Measurements from ENCODE around the gene CCDC70. TPM values are rescaled to one million over a fixed set of nuclear protein-coding genes. Genes with fewer than 3 reads are reported as not detected.

CCDC70 gene
- total and polyA plus RNA-seq, 2 of the 8 experiments (the other 6 are each of a cell fraction or from before 2014, with no cell fraction given): not detected

GRCh38 chr13:51869916-51870315, 8.1 kb downstream of the CCDC70 start:
- POLR2A ChIA-PET (ENCODE audit: partially characterized antibody): interaction anchor here (0.6 kb wide), 1 partner anchor 485 kb away, joined by 3 read pairs; no protein-coding TSS in a partner anchor
- Histone ChIP-seq H3K79me1 (ENCODE audit: low read depth, low read length) (no peaks in the 10 kb centered on the region), H2BK20ac (ENCODE audit: low read length) (no peak overlapping the region), H2BK120ac (replicated peaks; ENCODE audit: low read depth, low read length) (no peak overlapping the region), H2AFZ (ENCODE audit: low read length) (no peak overlapping the region), H3K27me3 (replicated peaks in 1 of 4; ENCODE audit: control insufficient read depth in 3 of 4, extremely low read depth in 1 of 4, insufficient read depth in 3 of 4, low read length in 3 of 4) (peaks cover 0 to 1% (median 0%) of the 10 kb centered on the region in 4 experiments; a peak in 1 of 7 replicates), H3K4me2 (ENCODE audit: insufficient read depth in 1 of 2, low read depth in 2 of 2, low read length in 2 of 2) (no peak overlapping the region), H3K79me2 (ENCODE audit: control insufficient read depth in 1 of 2, insufficient read depth in 2 of 2, low read length in 2 of 2) (no peaks in the 10 kb centered on the region), H2BK5ac (ENCODE audit: low read depth, low read length) (no peak overlapping the region), H3K9me3 (ENCODE audit: insufficient read depth in 2 of 2, low read depth in 1 of 2, low read length in 1 of 2) (no peaks in the 10 kb centered on the region), H3K14ac (ENCODE audit: insufficient read length) (no peak overlapping the region), H4K8ac (ENCODE audit: extremely low read depth, insufficient read depth, low read length) (no peak overlapping the region), H3K36me3 (ENCODE audit: control insufficient read depth in 2 of 4, insufficient read depth in 4 of 4, low read length in 3 of 4) (no peaks in the 10 kb centered on the region), H3K18ac (ENCODE audit: extremely low read depth, low read length) (no peak overlapping the region), H4K20me1 (replicated peaks in 1 of 2; ENCODE audit: control insufficient read depth in 1 of 2, insufficient read depth in 2 of 2, low read length in 2 of 2) (no peaks in the 10 kb centered on the region), H2BK15ac (ENCODE audit: low read length) (no peak overlapping the region), H2AK5ac (ENCODE audit: low read depth, low read length) (no peak overlapping the region), H3K9ac (replicated peaks in 1 of 4; ENCODE audit: extremely low read depth in 1 of 4, low read depth in 3 of 4, low read length in 3 of 4) (no peak overlapping the region), H4K5ac (ENCODE audit: insufficient read length, low read depth, low read length) (no peak overlapping the region), H3K4me3 (ENCODE audit: extremely low read depth in 1 of 4, insufficient read depth in 2 of 4, low read depth in 3 of 4, low read length in 4 of 4) (no peak overlapping the region), H3K23me2 (ENCODE audit: low read depth, low read length) (no peaks in the 10 kb centered on the region; the same call in 1 of the 2 replicates), H4K91ac (replicated peaks; ENCODE audit: insufficient read length, low read length) (no peak overlapping the region), H3K4ac (replicated peaks; ENCODE audit: insufficient read length, low read depth, low read length) (no peak overlapping the region), H3K27ac (ENCODE audit: low read depth, low read length) (no peak overlapping the region), H2BK12ac (ENCODE audit: low read depth, low read length) (no peak overlapping the region), H3K56ac (replicated peaks; ENCODE audit: insufficient read length, low read depth, low read length) (no peak overlapping the region), H3K23ac (ENCODE audit: insufficient read length) (no peak overlapping the region), H3K4me1 (replicated peaks in 1 of 4; ENCODE audit: control insufficient read depth in 3 of 4, insufficient read depth in 4 of 4, low read length in 3 of 4) (no peaks in the 10 kb centered on the region)
- CTCF ChIA-PET (ENCODE audit: partially characterized antibody): interaction anchor here (0.6 to 1.9 kb wide), 7 partner anchors 13 to 325 kb away, joined by 3 to 5 read pairs (median 4); no protein-coding TSS in a partner anchor
- 85% methylated on average over 6 of the region's 6 CpGs; no CpG with 5 or more reads in 1 of the 2 experiments for WGBS, 2 experiments (ENCODE audit: extremely low coverage in 1 of 2, insufficient coverage in 1 of 2, insufficient read length in 1 of 2, insufficient replicate concordance in 2 of 2, low coverage in 1 of 2, low lambda C conversion rate in 2 of 2, missing lambda C conversion rate in 1 of 2)
- no peak for TF ChIP-seq E2F6 (IDR thresholded peaks at IDR 0.05)
- no peak for TF ChIP-seq POLR2AphosphoS5 (IDR thresholded peaks at IDR 0.05; ENCODE audit: low read depth, low read length)
- DNase-seq (ENCODE audit: low read depth in 1 of 2, low spot score in 2 of 2) (no peak), FAIRE-seq (no peak)

Measured in H1 (cell line).